ENCODE measurements around the gene SCFD2. TPM values are rescaled to one million over a fixed set of nuclear protein-coding genes. Genes with fewer than 3 reads are reported as not detected.

SCFD2 gene
- total RNA-seq, 1 experiment from 2014 or later: 8.1 TPM

DNA sequence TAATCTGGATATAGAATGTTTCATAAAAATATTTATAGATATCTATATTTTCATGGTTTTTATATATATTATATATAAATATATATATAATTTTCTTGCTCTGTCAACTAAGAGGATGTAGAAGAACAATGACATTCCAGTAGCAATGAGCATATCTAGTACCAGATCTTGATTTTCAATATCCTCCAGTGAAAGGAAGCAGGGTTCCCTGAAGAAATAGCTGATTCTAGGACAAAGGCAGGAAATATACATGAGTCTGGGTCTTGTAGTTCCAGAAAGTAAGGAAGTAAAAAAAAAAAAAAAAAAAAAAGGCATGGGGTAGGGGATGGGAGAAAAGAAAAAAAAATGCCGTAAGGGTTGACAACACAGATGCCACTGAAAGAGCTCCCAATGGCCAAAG lies 262.4 kb downstream of the SCFD2 start:
- no TSS peak for BruUV-seq (replicated peaks)

GRCh38 chr4:53101191-53101581 lies 264.7 kb downstream of the SCFD2 start:
- intact Hi-C loops (cut with micrococcal nuclease; ENCODE audit: unreplicated experiment): no loop called here
- H2AFZ ChIP-seq: no peak overlapping the region
- no peaks in the 10 kb centered on the region for H3K9me3 ChIP-seq (ENCODE audit: insufficient read depth, low read depth)
- H3K4me3 ChIP-seq: no peak overlapping the region
- no peak for TF ChIP-seq EZH2 (IDR thresholded peaks at IDR 0.05; ENCODE audit: low read depth)
- TF ChIP-seq CTCF (conservative IDR thresholded peaks at IDR 0.05): no peak
- CTCF ChIA-PET: no interaction called here
- no peaks in the 10 kb centered on the region for H3F3A ChIP-seq (ENCODE audit: insufficient read depth, low read depth)
- no TSS peak for BruUV-seq (replicated peaks)
- DNase-seq: no peak
- H3K4me1 ChIP-seq (replicated peaks; ENCODE audit: insufficient read depth): no peaks in the 10 kb centered on the region
- H3K9me2 ChIP-seq (ENCODE audit: insufficient read depth): no peaks in the 10 kb centered on the region; the same call in 1 of the 2 replicates
- H3K4me2 ChIP-seq: no peak overlapping the region
- POLR2A ChIA-PET (ENCODE audit: unreplicated experiment): no interaction called here
- no peak overlapping the region for H3K27ac ChIP-seq
- no peaks in the 10 kb centered on the region for H4K20me1 ChIP-seq (ENCODE audit: insufficient read depth)
- H3K27me3 ChIP-seq (ENCODE audit: insufficient read depth, low read depth): no peaks in the 10 kb centered on the region
- H3K79me2 ChIP-seq (ENCODE audit: low read depth): no peaks in the 10 kb centered on the region
- H3K36me3 ChIP-seq (ENCODE audit: low read depth): no peaks in the 10 kb centered on the region

More for the DNA sequence above, 262.4 kb downstream of the SCFD2 start:
- TF ChIP-seq CTCF (conservative IDR thresholded peaks at IDR 0.05): no peak
- no peak for TF ChIP-seq EZH2 (IDR thresholded peaks at IDR 0.05; ENCODE audit: low read depth)
- no peak overlapping the region for H2AFZ ChIP-seq
- no peaks in the 10 kb centered on the region for H3K9me3 ChIP-seq (ENCODE audit: insufficient read depth, low read depth)
- H3F3A ChIP-seq (ENCODE audit: insufficient read depth, low read depth): no peaks in the 10 kb centered on the region
- H3K9me2 ChIP-seq (ENCODE audit: insufficient read depth): no peaks in the 10 kb centered on the region; the same call in 1 of the 2 replicates
- ChIA-PET CTCF (no interaction called here), POLR2A (ENCODE audit: unreplicated experiment) (no interaction called here)
- intact Hi-C loops (cut with micrococcal nuclease; ENCODE audit: unreplicated experiment): no loop called here
- H4K20me1 ChIP-seq (ENCODE audit: insufficient read depth): no peaks in the 10 kb centered on the region
- H3K4me2 ChIP-seq: no peak overlapping the region
- no peak overlapping the region for H3K27ac ChIP-seq
- H3K4me1 ChIP-seq (replicated peaks; ENCODE audit: insufficient read depth): no peaks in the 10 kb centered on the region
- DNase-seq: no peak
- H3K79me2 ChIP-seq (ENCODE audit: low read depth): no peaks in the 10 kb centered on the region
- H3K27me3 ChIP-seq (ENCODE audit: insufficient read depth, low read depth): no peaks in the 10 kb centered on the region
- no peaks in the 10 kb centered on the region for H3K36me3 ChIP-seq (ENCODE audit: low read depth)
- no peak overlapping the region for H3K4me3 ChIP-seq

- Histone ChIP-seq H3K27me3 (ENCODE audit: insufficient read depth, low read depth) (no peaks in the 10 kb centered on the region), H3K4me3 (no peak overlapping the region), H2AFZ (no peak overlapping the region), H3K79me2 (ENCODE audit: low read depth) (no peaks in the 10 kb centered on the region), H3K4me1 (replicated peaks; ENCODE audit: insufficient read depth) (no peaks in the 10 kb centered on the region), H3K4me2 (no peak overlapping the region), H4K20me1 (ENCODE audit: insufficient read depth) (no peaks in the 10 kb centered on the region), H3K27ac (no peak overlapping the region), H3K9me3 (ENCODE audit: insufficient read depth, low read depth) (no peaks in the 10 kb centered on the region), H3F3A (ENCODE audit: insufficient read depth, low read depth) (no peaks in the 10 kb centered on the region), H3K36me3 (ENCODE audit: low read depth) (no peaks in the 10 kb centered on the region), H3K9me2 (ENCODE audit: insufficient read depth) (no peaks in the 10 kb centered on the region; the same call in 1 of the 2 replicates)
- no peak for DNase-seq
- ChIA-PET POLR2A (ENCODE audit: unreplicated experiment) (no interaction called here), CTCF (no interaction called here)
- TF ChIP-seq EZH2 (IDR thresholded peaks at IDR 0.05; ENCODE audit: low read depth): no peak
- TF ChIP-seq CTCF (conservative IDR thresholded peaks at IDR 0.05): no peak
- BruUV-seq (replicated peaks): no TSS peak
- intact Hi-C loops (cut with micrococcal nuclease; ENCODE audit: unreplicated experiment): no loop called here
These were observed 265.2 kb downstream of the SCFD2 start for GRCh38 chr4:53100501-53101190.

All from PC-9 (cell line).